HPDE6-E6E7 (cell line): ENCODE results near the gene RPH3AL.
"Not testable (repeated sequence)": the region's sequence is repeated elsewhere in the genome, so short reads cannot be mapped to it uniquely, and the experiment has no call there.

Source experiments
- DNase-seq: peaks from one replicate; pipeline ENCODE4 v3.0.0; 2011; ENCODE audit warnings: missing footprints; ENCODE audit errors: extremely low spot score

RPH3AL gene

DNA sequence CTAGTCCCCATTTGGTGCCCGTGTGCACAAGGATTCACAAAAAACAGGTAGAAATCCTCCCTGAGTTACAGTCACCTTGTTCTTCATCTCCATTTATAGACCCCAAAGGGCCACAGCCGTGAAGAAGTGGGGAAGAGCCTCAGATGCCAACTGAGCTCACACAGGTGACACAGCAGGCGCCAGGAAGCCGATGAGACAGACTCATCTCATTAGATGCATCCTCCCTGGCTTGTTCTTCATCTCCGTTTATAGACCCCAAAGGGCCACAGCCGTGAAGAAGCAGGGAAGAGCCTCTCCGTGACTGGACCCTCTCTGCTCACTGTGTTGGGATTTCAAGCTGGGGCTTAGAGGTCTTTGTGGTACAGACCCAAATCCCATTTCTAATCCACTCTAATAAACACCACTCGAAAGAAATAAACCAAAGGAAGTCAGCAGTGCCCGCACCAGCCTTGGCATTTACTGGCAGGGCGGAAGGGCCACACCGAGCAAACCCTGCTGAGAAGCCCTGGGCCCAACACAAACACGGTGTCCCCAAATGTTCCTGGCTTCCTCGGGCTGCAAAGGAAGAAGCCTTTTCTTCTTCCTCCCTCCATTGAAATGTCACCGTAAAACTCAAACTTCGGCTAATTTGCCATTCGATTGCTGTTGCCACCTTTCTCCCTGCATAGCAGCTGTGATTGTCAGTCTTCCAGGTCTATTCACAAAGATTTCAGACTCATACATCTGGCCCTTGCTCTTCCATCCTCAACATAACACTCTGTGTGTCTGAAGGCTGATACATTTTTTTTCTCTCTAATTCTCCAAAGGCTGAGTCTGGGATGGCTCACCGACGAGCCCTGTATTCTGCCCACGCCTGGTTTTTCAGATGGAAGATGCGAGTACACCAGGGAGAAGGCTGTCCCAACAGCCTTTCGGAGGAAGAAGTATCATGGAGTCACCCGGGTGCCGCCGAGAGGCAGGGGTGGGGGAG lies 126.2 kb downstream of the RPH3AL start:
- DNase-seq, result no peak

DNA sequence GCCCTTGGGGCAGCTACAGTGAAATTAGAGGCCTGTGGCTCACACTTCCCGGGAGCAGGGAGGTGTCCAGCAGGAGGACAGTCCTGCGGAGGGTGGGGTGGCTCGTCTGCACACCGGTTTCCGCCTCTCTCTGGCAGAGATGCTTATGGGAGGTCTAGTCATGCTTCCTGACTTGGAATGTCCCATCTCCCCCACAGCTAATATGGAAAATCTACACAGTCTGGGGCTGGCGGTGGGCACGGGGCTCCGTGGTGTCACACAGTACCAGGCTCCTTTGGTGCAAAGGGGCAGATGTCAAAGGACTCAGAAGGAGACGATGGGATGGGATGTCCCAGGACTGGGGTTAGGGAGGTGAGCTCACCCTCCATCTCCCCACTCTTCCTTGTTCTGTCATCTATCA lies 127.1 kb downstream of the RPH3AL start:
- no peak for DNase-seq

DNA sequence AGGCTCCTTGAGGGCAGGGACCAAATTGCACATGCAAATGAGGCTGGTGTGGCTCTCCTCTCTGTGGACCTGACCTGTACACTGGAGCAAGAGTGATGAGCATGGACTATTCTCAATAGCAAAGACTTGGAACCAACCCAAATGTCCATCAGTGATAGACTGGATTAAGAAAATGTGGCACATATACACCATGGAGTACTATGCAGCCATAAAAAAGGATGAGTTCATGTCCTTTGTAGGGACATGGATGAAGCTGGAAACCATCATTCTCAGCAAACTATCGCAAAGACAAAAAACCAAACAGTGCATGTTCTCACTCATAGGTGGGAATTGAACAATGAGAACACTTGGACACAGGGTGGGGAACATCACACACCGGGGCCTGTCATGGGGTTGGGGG lies 128.0 kb downstream of the RPH3AL start:
- DNase-seq, result not testable (repeated sequence)

DNA sequence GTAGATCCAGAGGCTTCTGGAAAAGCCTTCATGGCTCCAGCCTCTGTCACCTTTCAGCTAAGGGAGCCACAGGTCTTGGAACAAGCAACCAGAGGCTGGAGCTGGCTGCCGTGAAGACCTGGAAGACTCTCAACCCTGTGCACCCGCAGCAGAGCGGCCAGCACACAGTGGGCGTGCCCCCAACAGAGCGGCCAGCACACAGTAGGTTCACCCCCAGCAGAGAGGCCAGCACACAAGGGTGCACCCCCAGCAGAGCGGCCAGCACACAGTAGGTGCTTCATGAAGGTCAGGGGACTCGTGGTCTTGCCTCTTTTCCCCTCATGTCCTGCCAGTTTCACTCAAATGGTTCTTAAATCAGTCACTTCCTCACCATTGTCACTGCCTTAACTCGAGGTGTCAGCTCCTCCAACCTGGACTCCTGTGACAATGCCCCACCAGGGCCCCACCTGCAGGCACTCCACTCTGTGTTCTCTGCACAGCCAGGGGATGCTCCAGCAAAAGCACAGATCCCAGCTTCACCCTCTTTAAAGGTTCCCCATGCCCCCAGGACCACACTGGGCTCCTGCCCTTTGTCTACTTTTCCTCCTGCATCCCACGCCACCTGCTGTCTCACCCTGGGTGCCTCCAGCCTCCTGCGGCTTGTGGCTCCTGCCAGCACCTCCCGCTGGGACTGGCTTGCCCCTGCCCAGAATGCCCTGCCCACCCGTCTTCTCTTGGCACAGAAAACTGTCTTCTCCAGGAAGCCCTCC lies 128.7 kb downstream of the RPH3AL start:
- no peak for DNase-seq

DNA sequence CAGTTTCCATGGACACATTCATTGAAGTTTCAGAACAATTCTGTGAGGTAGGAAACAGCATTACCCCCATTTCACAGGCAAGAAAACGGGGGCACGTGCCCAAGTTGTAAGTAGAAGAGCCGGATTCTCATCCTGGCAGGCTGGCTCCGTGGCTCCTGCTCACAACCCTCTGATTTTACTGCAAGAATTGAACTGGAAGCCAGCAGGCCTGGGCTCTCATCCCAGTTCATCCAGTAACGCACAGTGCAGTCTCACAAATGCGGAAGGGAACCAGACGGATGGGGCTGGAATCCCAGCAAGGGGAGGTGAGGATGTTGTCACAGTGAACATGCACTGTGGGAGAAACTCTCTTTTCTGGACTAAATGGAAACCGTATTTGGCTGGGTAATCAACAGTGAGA lies 130.4 kb downstream of the RPH3AL start:
- no peak for DNase-seq

DNA sequence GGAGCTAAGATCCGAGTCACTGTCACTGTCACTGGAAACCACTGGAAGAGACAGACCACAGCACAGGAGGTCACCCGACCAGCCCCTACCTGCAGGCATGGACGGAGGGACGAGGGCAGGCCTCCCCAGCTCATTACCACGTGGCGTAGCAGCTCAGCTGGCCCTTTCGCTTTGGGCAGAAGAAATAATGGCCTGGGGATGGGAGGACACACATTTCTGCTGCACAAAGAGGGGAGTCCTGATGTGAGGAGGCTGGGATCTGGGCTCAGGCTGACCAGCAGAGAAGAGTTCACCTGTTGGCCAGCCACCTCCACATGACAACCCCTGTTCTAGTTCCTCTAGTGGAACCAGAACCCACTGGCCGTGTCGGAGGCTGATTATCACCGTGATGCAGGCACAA lies 132.9 kb downstream of the RPH3AL start:
- no peak for DNase-seq

DNA sequence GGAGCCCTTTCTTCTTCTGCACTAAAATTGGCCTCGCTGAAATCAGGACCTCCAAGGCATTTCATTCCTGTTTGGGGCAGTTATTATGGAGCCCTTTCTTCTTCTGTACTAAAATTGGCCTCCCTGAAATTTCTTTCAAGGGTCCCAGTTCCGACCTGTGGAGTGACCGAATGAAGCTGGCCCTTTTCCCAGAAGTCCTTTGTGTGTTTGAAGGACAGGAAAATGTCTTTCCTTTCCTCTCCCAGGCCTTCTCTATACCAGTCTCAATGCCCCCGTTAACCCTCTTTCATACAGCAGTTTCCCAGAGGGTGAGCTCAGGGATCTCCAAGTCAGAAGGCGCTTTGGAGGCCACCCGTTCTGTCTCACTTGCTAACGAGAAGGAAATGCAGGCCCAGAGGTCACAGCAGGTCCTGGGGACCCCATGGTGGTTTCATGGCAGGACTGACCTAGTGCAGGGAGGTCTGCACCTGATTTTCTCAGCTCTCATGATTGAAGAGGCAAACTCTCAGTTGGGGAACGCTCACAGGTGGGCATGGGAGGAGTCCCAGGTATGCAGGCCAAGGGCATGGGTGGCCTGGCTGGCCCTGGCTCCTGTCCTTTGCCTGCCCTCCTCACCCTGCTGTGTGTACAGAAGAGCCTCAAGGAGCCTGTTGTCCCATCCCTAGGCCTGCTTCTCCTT lies 134.0 kb downstream of the RPH3AL start:
- no peak for DNase-seq

DNA sequence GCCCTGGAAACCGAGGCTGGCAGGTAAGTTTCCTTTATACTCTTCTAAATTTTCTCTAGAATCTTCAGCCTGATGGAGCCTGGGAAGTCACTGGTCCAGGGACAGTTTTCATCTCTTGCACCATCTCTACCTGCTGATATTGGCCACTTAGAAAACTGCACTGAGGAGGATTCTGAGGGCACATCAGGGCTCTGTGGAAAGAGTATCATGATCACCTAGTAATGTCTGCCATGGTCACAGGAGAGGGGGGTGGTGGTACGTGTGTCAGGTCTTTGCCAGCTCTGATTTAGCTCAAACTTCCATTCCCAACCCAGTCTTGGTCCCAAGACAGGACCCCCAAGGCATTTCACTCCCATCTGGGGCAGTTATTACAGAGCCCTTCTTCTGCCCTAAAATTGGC lies 136.0 kb downstream of the RPH3AL start:
- DNase-seq, result no peak

DNA sequence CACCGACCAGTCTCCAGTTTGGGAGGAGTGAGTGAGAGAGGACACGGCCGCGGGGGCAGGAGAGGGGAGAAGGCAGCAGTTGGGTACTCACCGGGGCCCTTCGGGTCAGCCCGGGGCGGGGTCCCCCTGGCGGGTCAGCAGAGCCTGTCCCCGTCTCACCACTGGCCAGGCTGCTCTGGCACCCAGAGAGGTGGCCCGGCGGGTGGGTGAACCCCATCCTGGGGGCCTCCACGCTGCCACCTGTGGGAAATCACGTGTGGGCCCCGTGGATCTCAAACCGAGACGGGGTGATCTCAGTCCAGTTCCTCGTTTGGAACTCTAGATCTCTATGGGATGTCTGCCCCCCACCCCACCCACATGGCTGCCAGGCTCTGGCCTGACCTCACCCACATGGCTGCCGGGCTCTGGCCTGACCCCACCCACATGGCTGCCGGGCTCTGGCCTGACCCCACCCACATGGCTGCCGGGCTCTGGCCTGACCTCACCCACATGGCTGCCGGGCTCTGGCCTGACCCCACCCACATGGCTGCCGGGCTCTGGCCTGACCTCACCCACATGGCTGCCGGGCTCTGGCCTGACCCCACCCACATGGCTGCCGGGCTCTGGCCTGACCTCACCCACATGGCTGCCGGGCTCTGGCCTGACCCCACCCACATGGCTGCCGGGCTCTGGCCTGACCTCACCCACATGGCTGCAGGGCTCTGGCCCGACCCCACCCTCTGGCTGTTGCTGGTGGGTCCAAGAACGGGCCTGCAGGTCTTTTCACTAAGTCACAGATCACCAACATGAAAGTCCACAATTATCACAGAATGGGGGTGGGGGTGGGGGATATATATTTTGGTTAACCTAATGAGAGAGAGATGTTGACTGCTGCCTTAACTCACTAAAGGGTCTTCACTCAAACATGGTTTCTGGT lies 136.8 kb downstream of the RPH3AL start:
- DNase-seq, result not testable (repeated sequence)

DNA sequence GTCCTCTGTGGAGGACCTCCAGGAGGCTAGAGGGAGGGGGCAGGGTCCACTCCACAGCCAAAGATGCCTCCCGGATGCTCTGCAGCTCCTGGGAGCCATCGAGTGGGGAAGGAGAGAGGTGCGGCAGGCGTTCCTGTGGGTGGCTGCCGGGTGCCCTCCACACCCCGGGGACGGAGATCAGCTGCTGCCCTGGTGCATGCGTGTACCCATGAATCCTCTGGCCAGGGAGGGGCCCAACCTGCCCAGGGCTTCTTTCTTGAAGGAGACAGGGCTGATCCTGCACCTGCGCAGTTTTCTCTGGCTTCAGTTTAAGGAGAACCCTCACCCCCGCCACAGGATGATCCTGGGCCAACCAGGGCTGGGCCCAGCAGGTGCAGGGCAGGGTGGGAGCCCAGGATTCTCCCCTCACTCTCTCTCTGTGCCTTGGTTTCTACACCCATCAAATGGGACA lies 137.7 kb downstream of the RPH3AL start:
- no peak for DNase-seq

DNA sequence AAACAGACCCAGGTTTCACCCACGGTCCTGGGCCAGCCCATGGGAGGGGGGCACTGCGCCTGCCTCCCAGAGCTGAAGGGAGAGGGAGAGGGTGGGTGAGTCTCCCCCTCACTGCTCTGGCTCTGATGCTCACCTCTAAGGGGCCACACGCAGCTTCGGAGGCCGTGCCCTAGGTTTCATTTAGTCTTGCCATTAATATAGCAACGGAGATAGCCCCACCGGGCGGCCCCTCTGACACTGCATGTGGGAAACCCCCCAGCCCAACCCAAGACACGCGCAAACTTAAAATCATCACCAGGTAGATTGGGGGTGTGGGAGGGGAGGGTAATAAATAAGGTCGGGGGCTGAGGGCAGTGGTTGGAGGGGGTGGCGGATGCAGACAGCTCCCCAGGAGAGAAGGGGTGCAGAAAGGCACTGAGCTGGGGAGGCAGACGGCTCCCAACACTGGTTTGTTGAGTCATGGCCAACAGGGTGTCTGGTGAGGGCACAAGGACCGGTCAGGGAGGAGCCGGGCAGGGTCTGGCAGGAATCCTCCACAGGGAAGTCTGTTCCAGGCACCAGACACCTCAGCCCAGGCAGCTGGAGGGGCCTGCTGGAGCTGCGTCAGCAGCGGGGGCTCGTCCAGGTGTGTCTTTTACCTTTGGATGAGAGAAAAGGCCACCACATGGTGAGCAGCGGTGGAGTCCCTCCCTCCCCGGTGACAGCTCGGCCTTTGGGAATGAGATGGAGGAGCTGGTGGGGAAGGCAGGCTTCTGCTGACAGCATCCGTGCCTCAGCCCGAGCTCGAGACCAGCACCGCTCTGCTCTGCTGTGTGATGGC lies 139.1 kb downstream of the RPH3AL start:
- no peak for DNase-seq

DNA sequence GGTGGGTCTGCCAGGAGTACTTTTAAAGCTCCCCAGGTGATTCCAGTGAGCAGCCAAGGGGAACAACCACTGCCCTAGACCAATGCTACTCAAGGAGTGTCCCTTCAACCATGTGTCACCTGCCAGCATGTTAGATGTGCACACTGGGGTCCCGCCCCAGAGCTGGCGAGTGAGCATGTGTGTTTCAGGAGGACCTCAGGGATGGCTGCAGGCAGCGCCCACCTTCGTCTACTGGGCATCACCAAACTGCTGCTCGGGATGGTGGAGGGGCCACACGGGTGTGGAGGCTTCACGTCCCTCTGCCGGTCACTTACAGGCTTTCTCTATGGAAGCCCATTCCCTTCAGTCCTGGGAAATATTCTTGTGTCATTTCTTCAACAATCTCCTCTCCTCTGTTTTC lies 142.2 kb downstream of the RPH3AL start:
- no peak for DNase-seq

DNA sequence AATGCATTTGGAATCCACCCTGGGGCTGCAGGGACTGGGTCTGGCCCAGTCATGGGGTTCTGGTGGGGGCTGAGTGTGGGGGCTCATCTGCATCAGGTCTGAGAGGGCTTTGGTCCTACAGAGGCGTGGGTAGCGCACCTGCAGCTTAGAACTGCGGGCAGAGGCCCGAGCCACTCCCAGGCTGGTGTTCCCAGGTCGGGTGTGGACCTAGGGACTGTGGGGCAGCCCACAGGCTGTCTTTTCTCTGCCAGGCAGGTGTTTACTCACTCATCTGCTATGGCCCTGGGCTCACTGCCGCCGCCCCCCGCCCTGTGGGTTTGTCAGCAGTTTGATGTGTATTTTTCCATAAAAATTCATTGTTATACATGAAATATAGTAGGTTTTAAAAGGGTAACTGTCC lies 144.2 kb downstream of the RPH3AL start:
- no peak for DNase-seq

DNA sequence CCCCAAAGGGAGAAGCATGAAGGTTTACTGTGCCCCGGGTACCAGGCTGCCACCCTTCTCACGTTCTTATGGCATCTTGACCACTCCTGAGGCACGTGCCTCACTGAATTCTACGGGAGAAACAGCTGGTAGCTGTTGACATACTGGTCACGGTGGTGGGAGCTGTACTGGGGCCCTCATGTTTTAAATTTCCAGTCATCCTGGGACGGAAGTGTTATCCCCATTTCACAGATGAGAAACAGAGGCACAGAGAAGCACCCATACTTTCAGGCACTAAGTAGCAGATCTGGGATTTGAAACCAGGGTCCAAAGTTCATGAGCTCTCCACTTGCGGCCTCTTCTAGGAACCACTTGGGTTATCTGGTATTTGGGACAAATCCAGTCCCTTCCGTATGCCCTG lies 144.8 kb downstream of the RPH3AL start:
- DNase-seq, result no peak

DNA sequence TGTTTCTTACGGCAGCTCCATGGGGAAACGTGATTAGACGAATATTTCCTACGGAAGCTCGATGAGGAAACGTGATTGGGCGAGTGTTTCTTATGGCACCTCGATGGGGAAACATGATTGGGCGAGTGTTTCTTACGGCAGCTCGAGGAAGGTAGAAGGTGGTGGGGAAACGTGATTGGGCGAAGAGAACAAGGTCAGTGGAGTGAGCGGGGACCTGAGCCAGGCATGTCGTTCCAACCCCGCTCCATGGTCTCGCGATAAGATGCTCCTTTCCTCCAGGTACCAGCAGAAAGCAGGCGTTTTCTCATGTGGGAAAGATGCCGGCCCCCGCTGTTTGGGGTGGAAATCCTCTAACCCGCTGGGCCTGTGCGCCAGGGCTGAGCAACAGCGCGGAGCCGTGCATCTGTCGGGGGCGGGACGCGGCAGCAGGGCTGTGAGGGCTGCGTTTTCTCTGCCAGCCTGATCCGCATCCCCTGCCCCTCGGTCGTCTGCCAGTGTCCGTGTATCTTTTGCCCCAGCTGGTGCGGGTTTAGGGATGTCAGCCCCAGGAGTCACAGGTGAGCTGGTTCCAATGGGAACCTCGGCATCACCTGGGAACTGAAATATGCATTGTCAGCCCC lies 145.6 kb downstream of the RPH3AL start:
- no peak for DNase-seq

DNA sequence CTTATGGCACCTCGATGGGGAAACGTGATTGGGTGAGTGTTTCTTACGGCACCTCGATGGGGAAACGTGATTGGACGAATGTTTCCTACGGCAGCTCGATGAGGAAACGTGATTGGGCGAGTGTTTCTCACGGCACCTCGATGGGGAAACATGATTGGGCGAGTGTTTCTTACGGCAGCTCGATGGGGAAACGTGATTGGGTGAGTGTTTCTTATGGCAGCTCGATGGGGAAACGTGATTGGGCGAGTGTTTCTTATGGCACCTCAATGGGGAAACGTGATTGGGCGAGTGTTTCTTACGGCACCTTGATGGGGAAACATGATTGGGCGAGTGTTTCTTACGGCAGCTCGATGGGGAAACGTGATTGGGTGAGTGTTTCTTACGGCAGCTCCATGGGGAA lies 146.1 kb downstream of the RPH3AL start:
- DNase-seq, result not testable (repeated sequence)

DNA sequence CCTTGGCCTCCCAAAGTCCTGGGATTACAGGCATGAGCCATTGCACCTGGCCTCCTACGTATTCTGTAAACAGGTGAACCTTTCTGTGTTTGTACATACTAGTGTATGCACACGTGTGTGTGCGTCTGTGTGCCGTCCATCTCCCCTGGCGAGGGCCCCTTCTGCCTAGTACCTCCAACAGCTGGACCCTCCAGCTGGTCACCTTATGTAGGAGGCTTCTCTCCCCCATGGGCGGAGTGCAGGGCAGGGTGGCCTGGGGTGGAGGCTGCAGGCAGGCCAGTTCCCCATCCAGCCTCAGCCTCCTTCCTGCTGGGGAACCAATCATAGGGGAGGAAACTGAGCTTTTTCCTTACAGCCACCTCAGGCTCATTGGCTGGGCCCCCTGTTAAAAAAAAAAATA lies 146.8 kb downstream of the RPH3AL start:
- DNase-seq, result no peak

DNA sequence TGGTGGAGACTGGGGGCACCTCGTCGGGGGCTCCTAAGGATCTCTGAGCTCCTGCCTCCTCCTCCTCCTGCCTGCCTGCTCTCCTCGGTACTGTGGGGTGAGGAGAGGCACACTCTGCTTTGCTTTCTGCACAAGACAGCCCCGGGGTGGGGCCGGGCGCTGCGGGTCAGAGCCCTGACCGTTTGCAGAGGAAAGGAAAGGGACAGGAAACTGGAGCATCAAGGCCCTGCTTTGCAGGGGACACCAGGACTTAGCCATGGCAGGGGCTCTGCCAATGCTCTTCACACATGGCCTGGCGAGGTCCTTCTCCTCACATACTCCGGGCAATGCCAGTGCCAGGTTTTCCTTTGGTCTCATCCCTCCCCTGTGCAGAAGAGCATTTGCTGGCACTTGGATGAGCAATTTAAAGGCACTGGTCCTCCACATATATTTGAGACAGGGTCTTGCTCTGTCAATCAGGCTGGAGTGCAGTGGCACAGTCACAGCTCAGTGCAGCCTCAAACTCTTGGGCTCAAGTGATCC lies 147.4 kb downstream of the RPH3AL start:
- no peak for DNase-seq

DNA sequence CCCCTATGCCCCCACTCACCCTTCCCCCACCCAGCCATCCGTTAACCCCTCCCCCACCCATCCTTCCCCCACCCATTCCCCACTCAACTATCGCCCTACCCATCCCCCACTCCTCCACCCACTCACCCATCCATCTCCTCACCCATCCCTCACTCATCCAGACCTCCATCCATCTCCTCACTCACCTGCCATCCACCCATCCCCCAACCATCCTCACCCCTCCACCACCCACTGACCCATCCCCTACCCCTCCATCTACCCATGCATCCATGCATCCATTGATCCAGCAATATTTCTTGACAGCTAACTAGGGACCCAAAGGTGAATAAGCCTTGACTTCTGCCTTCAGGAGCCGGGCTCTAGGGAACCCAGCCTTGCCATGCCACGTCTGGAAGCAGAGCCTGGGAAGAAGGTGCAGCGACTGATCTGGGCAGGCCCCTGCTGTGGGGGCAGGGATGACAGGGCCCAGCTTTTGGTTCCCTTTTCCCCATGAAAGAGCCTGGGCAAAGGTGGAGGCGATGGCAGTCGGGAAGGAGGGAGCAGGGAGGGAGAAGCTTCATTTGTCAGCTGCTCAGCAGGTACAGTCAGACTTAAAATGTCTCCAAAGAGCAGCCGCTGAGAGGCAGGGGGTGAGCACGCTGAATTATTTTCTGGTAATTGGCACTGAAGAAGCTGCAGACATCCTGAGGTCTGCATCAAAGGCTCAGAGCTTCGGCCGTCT lies 148.0 kb downstream of the RPH3AL start:
- no peak for DNase-seq
